Measurements from ENCODE around the gene DCAF4.

- TF ChIP-seq CTCF (conservative IDR thresholded peaks at IDR 0.05) (no peak), ZFX (IDR thresholded peaks at IDR 0.05) (no peak)
These were observed 27.8 kb upstream of the DCAF4 start for GRCh38 chr14:72898448-72898847.
